ENCODE data around the gene ACBD4.

- TF ChIP-seq CTCF (IDR thresholded peaks at IDR 0.05; ENCODE audit: extremely low read depth in 1 of 2, insufficient read depth in 1 of 2, low read depth in 1 of 2, low read length in 2 of 2), result no peak
- TF ChIP-seq EZH2 (IDR thresholded peaks at IDR 0.05; ENCODE audit: borderline replicate concordance, low read depth, low read length, severe bottlenecking), result no peak
- peak; percentile 69 for TF ChIP-seq POLR2A (IDR thresholded peaks at IDR 0.05; ENCODE audit: low read depth, low read length)
- no peak for TF ChIP-seq MAX (IDR thresholded peaks at IDR 0.05; ENCODE audit: insufficient read depth, insufficient read length)
- TF ChIP-seq MYC (IDR thresholded peaks at IDR 0.05; ENCODE audit: low read depth, low read length), result no peak
- no peak for TF ChIP-seq JUN (IDR thresholded peaks at IDR 0.05; ENCODE audit: borderline replicate concordance, insufficient read depth, insufficient read length, low read depth)
- TF ChIP-seq POLR2AphosphoS5 (IDR thresholded peaks at IDR 0.05; ENCODE audit: insufficient read depth, low read depth, low read length), result peak; percentile 77
- TF ChIP-seq FOS (IDR thresholded peaks at IDR 0.05; ENCODE audit: borderline replicate concordance, insufficient read depth, low read length), result no peak
- TF ChIP-seq GATA2 (IDR thresholded peaks at IDR 0.05; ENCODE audit: insufficient read depth, insufficient read length, low read depth, low read length), result no peak
These were observed 3.2 kb upstream of the ACBD4 start, which contains the start of gene PLCD3 for GRCh38 chr17:45132320-45132571.
